HG03066 (cell line): ENCODE data around the gene TTC21A.
"Not testable (repeated sequence)": the region's sequence is repeated elsewhere in the genome, so short reads cannot be mapped to it uniquely, and the experiment has no call there.

Source experiments
- ATAC-seq: cut with Tn5 transposase; IDR thresholded peaks from one replicate; pipeline ENCODE4 v1.9.1; 2021; ENCODE audit warnings: low read depth; ENCODE audit not compliant: unreplicated experiment

TTC21A gene

DNA sequence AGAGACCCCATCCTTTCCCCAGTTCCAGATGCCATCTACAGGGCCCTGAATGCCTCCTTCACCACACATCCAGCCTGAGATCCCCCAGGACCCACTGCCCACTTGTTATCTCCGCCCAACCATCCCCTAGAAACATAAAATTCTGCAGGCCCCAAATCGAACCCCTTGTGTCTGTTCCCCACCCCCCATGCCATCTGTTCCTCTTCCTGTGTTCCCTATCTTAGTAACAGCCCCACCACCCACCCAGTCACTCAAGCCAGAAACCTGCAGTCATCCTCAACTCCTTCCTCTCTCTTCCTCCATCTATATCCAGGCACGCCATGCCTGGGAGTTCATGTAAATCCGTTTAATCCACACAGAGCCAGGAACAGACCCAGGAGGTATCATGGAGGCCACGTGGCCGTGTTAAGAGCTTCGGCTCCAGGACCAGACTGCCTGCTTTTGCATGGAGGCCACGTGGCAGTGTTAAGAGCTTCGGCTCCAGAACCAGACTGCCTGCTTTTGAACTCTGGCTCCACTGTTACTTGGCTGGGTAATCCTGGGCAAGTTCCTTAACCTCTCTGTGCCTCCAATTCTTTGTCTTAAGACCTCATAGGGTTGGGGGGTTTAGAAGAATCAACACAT lies 41.1 kb downstream of the TTC21A start:
- ATAC-seq: no peak

DNA sequence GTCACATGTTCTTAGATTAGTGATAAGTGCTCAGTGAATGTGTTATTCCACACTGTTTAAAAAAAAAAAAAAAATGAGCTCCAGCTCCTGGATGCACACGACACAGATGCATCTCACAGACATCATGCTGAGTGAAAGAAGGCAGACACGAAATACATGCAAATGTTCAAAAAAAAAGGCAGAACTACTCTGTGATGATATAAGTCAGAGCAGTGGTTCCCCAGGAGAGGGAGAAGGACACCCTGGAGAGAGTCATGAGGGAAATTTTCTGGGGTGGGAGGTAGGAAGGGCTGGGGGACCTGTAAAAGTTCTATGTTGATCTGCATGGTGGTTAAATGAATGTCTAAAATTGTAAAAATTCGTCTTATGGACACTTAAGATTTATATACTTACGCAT lies 41.6 kb downstream of the TTC21A start:
- no peak for ATAC-seq

DNA sequence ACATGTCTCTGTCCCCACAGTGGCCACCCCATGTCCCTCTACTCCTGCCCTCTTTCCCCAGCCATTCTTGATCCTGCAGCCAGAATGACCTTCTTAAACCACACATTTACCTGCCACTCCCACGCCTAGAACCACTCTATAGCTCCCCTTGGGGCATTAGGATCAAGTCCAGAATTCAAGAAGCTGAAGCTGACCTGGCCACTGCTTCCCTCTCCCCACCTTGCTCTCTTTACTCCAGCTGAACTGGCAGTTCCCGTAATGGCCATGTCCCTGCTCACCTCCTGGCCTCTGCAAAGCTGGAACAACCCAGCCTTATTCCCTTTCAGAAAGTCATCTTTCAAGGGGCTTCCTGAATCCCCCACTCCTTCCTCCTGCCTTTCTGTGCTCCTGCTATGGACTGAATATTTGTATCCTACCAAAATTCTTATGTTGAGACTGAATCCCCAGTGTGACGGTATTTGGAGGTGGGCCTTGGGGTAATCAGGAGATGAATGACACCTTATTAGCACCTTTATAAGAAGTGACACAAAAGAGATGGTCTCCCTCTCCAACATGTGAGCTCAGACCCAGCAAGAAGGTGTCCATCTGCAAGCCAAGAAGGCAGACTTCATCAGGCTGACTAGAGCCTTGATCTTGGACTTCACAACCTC lies 42.1 kb downstream of the TTC21A start:
- ATAC-seq: no peak

DNA sequence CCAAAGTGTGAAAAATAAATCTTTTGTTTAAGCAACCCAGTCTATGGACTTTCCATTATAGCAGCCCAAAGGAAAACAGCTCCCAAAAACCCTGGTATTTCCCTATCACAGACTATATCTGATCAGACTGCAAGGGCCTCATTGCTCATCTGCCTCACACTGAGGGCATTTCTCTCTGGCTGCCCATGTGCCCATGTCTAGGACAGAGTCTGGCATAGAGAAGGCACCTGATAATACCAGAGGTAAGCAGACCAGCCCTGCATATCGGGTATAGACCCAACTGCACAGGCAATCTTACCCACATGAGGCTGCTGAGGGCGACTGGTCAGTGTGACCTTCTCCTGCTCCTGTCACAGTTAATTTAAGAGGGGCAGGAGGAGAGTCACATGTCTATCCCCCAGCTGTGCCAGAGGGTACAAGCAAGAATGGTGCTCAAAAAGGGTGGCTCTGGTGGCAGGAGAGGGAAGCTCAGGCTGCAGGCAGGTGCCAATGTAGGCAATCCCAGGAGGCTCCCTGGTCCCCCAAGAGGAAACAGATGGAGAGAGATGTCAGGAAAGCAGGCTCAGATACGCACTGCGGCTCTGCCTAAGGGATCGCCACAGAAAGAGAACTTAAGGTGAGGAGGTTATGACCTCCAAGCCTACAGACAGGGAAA lies 42.8 kb downstream of the TTC21A start:
- no peak for ATAC-seq

DNA sequence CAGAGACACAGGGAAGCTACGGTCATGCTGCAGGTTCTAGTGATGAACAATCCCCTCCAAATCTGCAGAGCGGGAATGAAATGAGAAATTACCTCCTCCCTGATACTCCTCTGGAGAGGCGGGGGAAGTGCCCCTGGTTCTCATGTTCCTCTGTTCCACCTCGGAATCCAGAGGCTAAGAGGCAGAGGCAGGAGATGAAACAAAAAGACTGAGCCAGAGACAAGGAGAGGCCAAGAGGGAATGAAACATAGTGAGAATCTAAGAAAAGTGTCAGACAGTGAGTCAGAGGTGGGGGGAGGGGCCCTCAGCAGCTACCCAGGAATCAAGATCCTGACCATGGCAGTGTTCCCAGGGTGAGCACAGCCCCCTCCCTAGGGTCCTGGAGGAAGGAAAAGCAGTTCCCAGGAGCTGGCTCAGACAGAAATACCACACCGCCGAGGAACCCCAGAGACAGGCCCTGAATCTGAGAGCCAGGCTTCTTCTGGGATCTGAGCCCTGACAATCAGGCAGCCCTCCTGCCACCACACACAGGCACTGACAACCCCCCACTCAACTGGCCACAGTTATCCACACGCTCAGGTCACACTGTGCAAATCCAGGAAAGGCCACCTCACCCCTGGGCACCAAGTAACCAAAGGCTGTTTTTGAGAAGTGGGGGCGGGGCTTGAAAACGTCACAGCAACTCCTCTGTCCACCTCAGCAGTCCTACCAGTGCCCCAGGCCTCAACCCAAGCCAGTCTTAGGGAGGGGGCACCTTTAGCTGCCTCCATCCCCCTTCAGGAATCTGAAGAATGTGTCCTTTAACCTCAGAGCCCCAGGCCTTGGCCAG lies 43.5 kb downstream of the TTC21A start:
- ATAC-seq: no peak

DNA sequence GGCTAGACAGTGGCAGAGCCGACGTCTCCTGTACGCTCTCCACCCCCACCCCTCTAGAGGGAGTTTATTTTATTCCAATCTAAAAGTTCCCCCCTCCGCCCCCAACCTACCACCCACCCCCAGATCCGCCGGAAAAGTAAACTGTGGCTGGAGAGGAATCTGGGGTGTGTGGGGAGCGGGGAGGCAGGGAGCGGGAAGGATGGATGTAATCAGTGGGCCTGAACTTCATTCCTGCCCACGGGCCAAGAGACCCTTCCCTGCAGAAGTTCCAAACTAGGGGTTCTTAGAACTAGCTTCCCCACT lies 46.4 kb downstream of the TTC21A start:
- ATAC-seq: no peak

DNA sequence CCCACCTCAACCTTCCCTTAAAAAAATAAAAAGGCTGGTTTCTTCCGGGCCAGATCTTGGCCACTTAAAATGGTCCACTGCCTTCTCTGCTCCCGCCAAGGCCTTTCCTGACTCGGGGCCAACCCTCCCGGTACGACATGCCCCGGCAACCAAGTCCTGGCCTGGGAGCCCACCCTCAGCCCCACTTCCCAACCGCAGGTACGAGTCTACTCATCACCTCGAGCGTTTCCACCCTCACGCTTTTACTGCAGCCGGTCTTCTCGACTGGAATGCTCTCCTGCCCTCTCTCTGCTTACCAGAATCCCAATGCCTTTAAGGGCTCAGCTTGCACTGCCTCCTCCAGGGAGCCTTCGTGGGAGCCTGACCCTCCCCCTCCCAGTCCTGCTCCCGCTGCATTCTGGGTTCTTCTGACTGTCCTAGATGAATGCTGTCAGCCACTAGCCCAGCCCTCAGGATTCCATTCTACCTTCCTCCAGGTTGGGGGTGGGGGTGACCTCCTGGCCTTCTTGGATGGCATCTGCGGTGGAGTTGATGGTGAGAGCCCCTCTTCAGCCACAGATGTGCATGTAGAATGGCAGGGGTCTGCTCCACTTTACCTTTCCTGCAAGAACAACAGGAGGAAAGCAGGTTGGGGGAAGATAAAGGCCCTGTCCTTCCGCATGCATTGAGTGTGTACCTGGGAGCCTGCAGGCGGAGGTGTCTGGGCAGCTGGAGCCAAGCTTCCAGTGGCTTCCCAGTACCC lies 47.0 kb downstream of the TTC21A start:
- no peak for ATAC-seq

DNA sequence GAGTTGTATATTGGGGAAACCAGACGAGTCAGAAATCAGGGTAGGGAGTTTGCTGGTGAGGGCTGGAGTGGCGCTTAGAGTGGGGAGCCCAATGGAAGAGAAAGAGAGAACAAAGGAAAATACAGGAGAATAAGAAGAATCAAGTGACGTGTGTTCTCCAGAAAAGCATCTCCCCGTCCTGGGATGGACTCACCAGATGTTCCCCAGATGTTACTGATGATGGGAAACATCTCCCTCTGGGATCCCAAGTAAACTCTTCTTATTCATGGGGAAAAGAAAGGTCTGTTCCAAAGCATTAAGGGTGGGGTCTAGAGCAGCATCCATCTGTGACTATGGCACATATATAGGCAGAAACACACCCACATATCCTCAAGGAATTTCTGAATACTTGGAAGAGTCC lies 48.9 kb downstream of the TTC21A start:
- ATAC-seq: no peak

- no peak for ATAC-seq
These were observed 49.9 kb downstream of the TTC21A start for GRCh38 chr3:39157359-39157758.

DNA sequence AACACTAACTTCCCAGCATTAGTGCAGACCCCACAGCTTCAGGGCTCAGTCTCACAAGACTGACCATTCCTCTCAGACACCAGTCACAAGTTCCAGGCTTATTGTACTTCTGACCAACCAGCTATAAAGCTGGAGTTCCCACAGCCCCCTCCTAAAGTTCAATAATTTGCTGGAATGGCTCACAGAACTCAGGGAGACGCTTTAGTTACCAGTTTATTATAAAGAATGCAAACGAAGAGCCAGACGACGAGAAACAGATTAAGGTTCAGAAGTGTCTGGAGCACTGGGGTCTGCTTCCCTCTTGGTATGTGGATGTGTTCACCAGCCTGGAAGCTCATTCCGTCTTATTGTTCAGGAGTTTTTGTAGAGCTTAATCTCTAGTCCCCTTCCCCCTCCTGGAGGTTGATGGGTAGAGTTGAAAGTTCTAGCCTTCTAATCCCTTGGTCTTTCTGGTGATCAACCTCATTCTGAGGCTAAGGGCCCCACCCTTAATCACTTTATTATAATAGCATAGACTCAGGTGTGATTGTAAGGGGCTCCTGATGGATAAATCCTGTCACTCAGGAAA lies 50.8 kb downstream of the TTC21A start:
- no peak for ATAC-seq

DNA sequence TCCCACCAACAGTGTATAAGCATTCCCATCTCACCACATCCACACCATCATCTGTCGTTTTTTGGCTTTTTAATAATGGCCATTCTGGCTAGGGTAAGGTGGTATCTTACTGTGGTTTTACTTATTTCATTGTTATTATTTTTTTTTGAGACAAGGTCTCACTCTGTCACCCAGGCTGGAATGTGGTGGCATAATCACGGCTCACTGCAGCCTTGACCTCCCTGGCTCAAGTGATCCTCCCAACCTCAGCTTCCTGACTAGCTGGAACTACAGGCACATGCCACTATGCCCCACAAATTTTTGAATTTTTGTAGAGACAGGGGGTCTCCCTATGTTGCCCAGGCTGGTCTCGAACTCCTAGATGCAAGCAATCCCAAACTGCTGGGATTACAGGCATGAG lies 56.9 kb downstream of the TTC21A start:
- no peak for ATAC-seq

DNA sequence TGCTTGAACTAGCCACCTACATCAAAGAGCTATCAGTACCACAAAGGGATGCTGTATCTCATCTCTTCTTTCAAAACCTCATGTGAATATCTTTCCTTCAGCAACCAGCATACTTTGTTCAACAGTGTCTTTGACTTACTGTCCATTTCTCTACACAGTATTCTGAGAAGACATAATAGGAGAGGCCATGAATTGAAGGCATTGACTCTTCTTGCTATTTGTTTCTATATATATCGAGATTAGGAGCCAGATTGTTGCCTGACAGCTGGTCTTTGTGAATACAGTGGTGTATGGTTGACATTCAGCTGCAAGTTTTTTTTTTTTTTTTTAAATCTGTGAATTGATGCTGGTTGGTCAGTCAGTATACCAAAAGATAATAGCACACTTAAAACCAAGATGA lies 58.0 kb downstream of the TTC21A start:
- no peak for ATAC-seq

DNA sequence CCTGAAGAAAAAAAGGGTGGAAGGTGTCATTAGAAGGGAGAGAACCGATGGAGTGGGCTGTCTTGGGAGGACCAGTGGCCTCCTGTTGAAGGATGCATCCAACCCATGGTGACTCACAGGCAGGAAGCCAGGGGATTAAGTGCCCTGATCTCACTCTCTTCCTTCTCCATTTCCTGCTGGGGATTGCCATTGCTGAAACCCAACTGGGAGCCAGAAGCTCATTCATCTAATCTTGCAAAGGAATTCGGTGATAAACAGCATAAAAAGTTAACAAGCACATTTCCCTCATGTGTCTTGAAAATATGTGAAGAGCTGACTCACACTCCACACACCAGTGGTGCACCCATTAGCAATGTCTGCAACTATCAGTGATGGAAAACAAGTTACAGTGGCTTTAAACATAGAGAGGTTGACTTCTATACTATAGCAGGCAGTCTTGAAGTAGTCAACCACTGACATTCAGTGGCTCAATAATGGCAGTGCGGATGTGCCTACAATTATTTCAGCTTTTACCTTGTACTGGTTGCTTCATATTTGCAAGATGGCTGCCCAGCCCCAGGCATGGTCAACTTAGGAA lies 58.7 kb downstream of the TTC21A start:
- no peak for ATAC-seq

DNA sequence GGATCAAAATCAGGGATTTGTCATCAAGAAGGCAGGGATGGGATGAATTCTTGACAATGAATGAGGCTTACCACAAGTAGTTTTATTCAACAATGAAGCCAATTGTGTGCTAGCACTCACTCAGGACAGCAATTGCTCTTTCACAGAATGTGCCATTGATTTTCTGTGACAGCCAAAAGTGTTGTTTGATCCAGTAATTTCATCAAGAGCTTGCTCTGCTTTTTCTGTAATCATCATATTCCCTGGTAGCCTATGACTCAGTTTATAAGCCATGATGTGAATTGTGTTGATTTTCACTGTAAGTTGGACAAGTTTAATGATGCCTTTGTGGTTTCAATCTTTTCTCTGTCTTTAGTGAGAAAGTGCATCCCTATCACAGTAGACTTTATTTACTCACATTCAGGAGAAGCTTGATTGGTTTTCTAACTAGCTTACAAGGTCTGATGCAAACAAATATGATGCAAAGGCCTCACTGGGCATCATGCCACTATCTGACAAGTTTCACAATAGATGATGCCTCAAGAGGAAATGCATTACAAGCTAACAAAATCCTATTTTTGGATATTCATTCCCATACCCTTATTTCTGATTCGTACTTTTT lies 59.6 kb downstream of the TTC21A start:
- ATAC-seq: no peak

DNA sequence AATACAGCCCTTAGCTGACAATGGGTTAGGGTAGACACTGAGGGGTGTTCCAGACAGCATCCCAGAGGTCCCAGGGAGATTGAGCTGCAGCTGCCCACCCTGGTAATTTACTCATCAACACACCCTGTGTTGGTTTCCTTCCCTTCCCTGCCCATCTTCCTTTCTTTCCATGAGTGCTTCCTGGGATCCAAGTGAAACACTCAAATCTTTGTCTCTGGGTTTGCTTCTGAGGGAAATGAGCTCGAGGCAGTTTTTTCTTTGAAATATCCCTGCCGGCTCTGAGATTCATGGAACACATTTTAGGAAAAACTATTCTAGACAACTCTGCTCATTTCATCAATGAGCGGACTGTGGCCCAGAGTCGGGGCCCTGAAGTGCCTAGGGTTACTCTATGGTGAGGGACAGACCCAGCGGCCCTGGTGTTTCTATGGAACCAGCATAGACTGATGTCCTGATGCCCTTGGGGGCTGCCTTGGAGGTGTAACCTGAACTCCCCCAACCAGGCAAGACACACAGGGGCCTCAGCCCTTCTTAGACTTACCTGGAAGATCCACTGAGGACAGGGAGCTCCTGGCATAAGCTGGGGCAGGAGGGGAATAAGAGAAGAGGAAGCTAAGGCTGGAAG lies 60.8 kb downstream of the TTC21A start:
- ATAC-seq: no peak

GRCh38 chr3:39169712-39170111 lies 62.2 kb downstream of the TTC21A start:
- no peak for ATAC-seq

- ATAC-seq: no peak
These were observed 63.0 kb downstream of the TTC21A start for GRCh38 chr3:39170461-39170860.

- ATAC-seq: not testable (repeated sequence)
These were observed 63.4 kb downstream of the TTC21A start for GRCh38 chr3:39170877-39171276.

DNA sequence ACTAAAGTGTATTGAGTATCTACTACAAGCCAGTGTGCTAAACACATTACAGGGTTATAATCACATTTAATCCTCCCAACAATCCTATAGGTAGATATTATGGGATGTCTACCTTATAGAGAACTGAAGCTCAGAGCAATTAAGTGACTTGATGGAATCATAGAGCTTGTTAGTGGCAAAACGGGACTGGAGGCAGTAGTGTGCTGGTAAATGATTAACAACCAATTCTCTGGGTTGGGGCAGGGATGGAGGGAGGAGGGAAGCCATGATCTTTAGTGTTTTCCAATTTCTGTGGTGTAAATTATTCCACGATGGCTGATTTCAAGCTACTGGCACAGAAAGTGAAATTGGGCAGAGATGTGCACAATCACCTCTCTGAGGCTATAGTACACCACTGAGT lies 64.4 kb downstream of the TTC21A start:
- no peak for ATAC-seq
